K562 (cell line): ENCODE results near the gene ALDOC. TPM values are rescaled to one million over a fixed set of nuclear protein-coding genes. Genes with fewer than 3 reads are reported as not detected.

Experiments used
- ARID3A ChIP-seq: IDR thresholded peaks from 2 replicates; pipeline ENCODE4 v1.6.1; 2012; ENCODE audit warnings: low read depth, low read length, improper control_type of control experiment, borderline replicate concordance
- CBX2 ChIP-seq: fragments of 200-600 bp; sonication (generic); IDR thresholded peaks from one replicate; pipeline ENCODE4 v1.6.1; 2012; ENCODE audit warnings: mild to moderate bottlenecking, low read length, inconsistent platforms; ENCODE audit not compliant: insufficient read depth, poor library complexity, severe bottlenecking
- CTBP1 ChIP-seq: fragments of 450-650 bp; IDR thresholded peaks from 2 replicates; pipeline ENCODE4 v1.6.1; 2016; ENCODE audit warnings: borderline replicate concordance
- ESRRA ChIP-seq: fragments of 450-650 bp; IDR thresholded peaks from 2 replicates; pipeline ENCODE4 v1.6.1; 2014; ENCODE audit warnings: low read depth, mild to moderate bottlenecking, moderate library complexity, borderline replicate concordance
- HMG20B ChIP-seq: fragments of 250-450 bp; sonication (Bioruptor Pico); IDR thresholded peaks from 2 replicates; pipeline ENCODE4 v1.5.0; 2021; ENCODE audit warnings: mild to moderate bottlenecking
- KAT2B ChIP-seq: IDR thresholded peaks from one replicate; pipeline ENCODE4 v1.6.1; 2012; ENCODE audit warnings: low read depth, mild to moderate bottlenecking, control low read depth, inconsistent platforms, low read length, moderate library complexity
- MBD1 ChIP-seq: fragments of 250-450 bp; sonication (Bioruptor Pico); IDR thresholded peaks from 2 replicates; pipeline ENCODE4 v1.8.0; 2022; ENCODE audit warnings: inconsistent platforms
- NCOA1 ChIP-seq: fragments of 450-650 bp; IDR thresholded peaks from 2 replicates; pipeline ENCODE4 v1.6.1; 2016; ENCODE audit warnings: low read depth
- SMAD3 ChIP-seq: fragments of 450-650 bp; formaldehyde crosslinking; conservative IDR thresholded peaks from 2 replicates; pipeline ENCODE4 v1.4.0; 2020; ENCODE audit warnings: mild to moderate bottlenecking
- SMARCA4 ChIP-seq: fragments of 450-650 bp; IDR thresholded peaks from 2 replicates; pipeline ENCODE4 v1.6.1; 2016
- TBL1XR1 ChIP-seq, 2 experiments: IDR thresholded peaks; 2 replicates each; pipeline ENCODE4 v1.6.1; 2012; ENCODE audit warnings: improper control_type of control experiment in 2 of 2, low read length in 2 of 2, mild to moderate bottlenecking in 1 of 2
- THAP7 ChIP-seq: fragments of 250-450 bp; sonication (Bioruptor Pico); IDR thresholded peaks from 2 replicates; pipeline ENCODE4 v1.5.0; 2021
- ZBTB11 ChIP-seq, 3 experiments: fragments of 200-800 bp in 1 of 3; fragments of 250-450 bp in 1 of 3; fragments of 450-650 bp in 1 of 3; sonication (Bioruptor Pico) in 1 of 3; sonication (Bioruptor generic) in 1 of 3; formaldehyde crosslinking in 1 of 3; IDR thresholded peaks; 2 replicates each; pipeline versions ENCODE4 v1.6.1 to v1.8.0; 2016 to 2022; ENCODE audit warnings: mild to moderate bottlenecking in 2 of 3, missing genetic modification characterization in 2 of 3, missing compliant biosample characterization in 1 of 3, moderate library complexity in 1 of 3
- ZBTB26 ChIP-seq: fragments of 450-650 bp; formaldehyde crosslinking; IDR thresholded peaks from 2 replicates; pipeline ENCODE4 v1.4.0; 2022; ENCODE audit warnings: missing genetic modification characterization
- ZHX1 ChIP-seq: fragments of 150-350 bp; conservative IDR thresholded peaks from 2 replicates; pipeline ENCODE4 v1.6.1; 2014; ENCODE audit warnings: low read length
- ZNF239 ChIP-seq: fragments of 250-450 bp; sonication (Bioruptor Pico); IDR thresholded peaks from 2 replicates; pipeline ENCODE4 v1.4.0; 2020; ENCODE audit warnings: mild to moderate bottlenecking
- polyA plus RNA-seq, 8 experiments: library from polyadenylated mRNA; depleted of rRNA in 4 of 8; stranded (reverse) in 5 of 8; unstranded in 3 of 8; fragments of >200 nt; fragmentation: Nextera tagmentation in 2 of 8; fragmentation: Illumina TruSeq in 1 of 8; extraction: Ambion mirVana in 2 of 8; extraction: Trizol in 1 of 8; gene quantifications; 2 replicates each; pipeline versions ENCODE4 v1.2.1 to v1.2.3, GENCODE V29; 2011 to 2014; ENCODE audit warnings: inconsistent platforms in 1 of 8, missing spikeins in 1 of 8
- total RNA-seq, 7 experiments: library from RNA; depleted of rRNA in 6 of 7; stranded (reverse); fragments of >200 nt in 6 of 7; fragmentation: Illumina TruSeq in 2 of 7; extraction: Trizol in 2 of 7; gene quantifications; 2 replicates each; pipeline versions ENCODE4 v1.2.1 to v1.2.3, GENCODE V29; 2011 to 2021; ENCODE audit warnings: low replicate concordance in 1 of 7

Gene ALDOC
- total and polyA plus RNA-seq, 9 of the 15 experiments (the other 6 are each of a cell fraction or from before 2014, with no cell fraction given) = 43.2 to 263 (median 99.2) TPM

- TF ChIP-seq ZHX1 (0 out of 2 replicates have a peak, but pooled peaks have one; percentile 22), SMARCA4 (no peak), ZBTB26 (no peak), NCOA1 (no peak; the same call in 1 of the 2 replicates), ZBTB11 (CRISPR knock-in tag; IDR thresholded peaks at IDR 0.05) (no peak), KAT2B (no peak), TBL1XR1 (IDR thresholded peaks at IDR 0.05; ENCODE audit: low read length in 2 of 2) (peak in 1 of 2 experiments; percentile 1; a peak in 1 of 4 replicates), CBX2 (no peak), ESRRA (no peak; the same call in 1 of the 2 replicates), CTBP1 (peak; percentile 76; the same call in 1 of the 2 replicates), THAP7 (CRISPR knock-in tag) (no peak), SMAD3 (CRISPR knock-in tag) (0 out of 2 replicates have a peak, but pooled peaks have one; percentile 14), HMG20B (CRISPR knock-in tag) (no peak), ARID3A (no peak), ZNF239 (CRISPR knock-in tag) (no peak), MBD1 (CRISPR knock-in tag) (no peak)
These were observed 22.2 kb upstream of the ALDOC start, which contains the start of gene SPAG5 (continued) for GRCh38 chr17:28598799-28599310.
